ENCODE measurements around the gene NUP88. TPM values are rescaled to one million over a fixed set of nuclear protein-coding genes. Genes with fewer than 3 reads are reported as not detected.
A peak's percentile ranks its signal among the peaks of the same experiment; 100 is the strongest.
"Not testable (repeated sequence)": the region's sequence is repeated elsewhere in the genome, so short reads cannot be mapped to it uniquely, and the experiment has no call there.

The NUP88 gene
- polyA plus RNA-seq (ENCODE audit: insufficient read length in 10 of 10) = 10 to 100 TPM; 40.4 to 52.3 (median 43.9) TPM
- long read RNA-seq, donor 1, partial matches to known transcripts = 0 of 1 reads
- long read RNA-seq, donor 1, other reads (novel, unspliced or antisense) = 0 of 1 reads
- long read RNA-seq, donor 2, partial matches to known transcripts = 6 of 11 reads
- long read RNA-seq, donor 2, other reads (novel, unspliced or antisense) = 0 of 11 reads
- long read RNA-seq, donor 3 = 0 reads
- long read RNA-seq, donor 4, partial matches to known transcripts = 6 of 9 reads
- long read RNA-seq, donor 4, other reads (novel, unspliced or antisense) = 0 of 9 reads
- long read RNA-seq, donor 5, partial matches to known transcripts = 22 of 59 reads
- long read RNA-seq, donor 5, other reads (novel, unspliced or antisense) = 31 of 59 reads
- long read RNA-seq, donor 6, transcript NUP88-207 (17 exons, 2,916 nt) = major isoform, 5 of 12 reads
- long read RNA-seq, donor 6, partial matches to known transcripts = 5 of 12 reads
- long read RNA-seq, donor 6, other reads (novel, unspliced or antisense) = 0 of 12 reads
- long read RNA-seq, donor 7, partial matches to known transcripts = 0 of 2 reads
- long read RNA-seq, donor 7, other reads (novel, unspliced or antisense) = 0 of 2 reads
- long read RNA-seq, donor 8, partial matches to known transcripts = 0 of 4 reads
- long read RNA-seq, donor 8, other reads (novel, unspliced or antisense) = 0 of 4 reads
- long read RNA-seq, donor 9 = 0 reads

- peak; percentile 98 to 99 (median 98) for DNase-seq
Measured at GRCh38 chr17:5419356-5419958, at the start of gene NUP88. NUP88 (minus strand) TSS chr17:5419662; CDS start chr17:5419650, 12 bp downstream.

GRCh38 chr17:5468075-5468473 is 48.6 kb upstream of the NUP88 start:
- DNase-seq = peak in 1 of 3 donors; percentile 35

- no peak for DNase-seq
Measured at GRCh38 chr17:5467416-5467815, 48.0 kb upstream of the NUP88 start.

GRCh38 chr17:5466295-5466694 is 46.8 kb upstream of the NUP88 start:
- DNase-seq = no peak

GRCh38 chr17:5464717-5465507 is 45.5 kb upstream of the NUP88 start:
- no peak for DNase-seq

GRCh38 chr17:5446786-5447185 is 27.3 kb upstream of the NUP88 start:
- no peak for DNase-seq

- no peak for DNase-seq
Measured at GRCh38 chr17:5444209-5444608, 24.7 kb upstream of the NUP88 start.

- no peak for DNase-seq
Measured at GRCh38 chr17:5443728-5444127, 24.3 kb upstream of the NUP88 start.

GRCh38 chr17:5439446-5439764 is 19.9 kb upstream of the NUP88 start:
- no peak for DNase-seq

- peak; percentile 91 to 97 (median 96) for DNase-seq
Measured at GRCh38 chr17:5438716-5439445, 19.4 kb upstream of the NUP88 start, which contains the start of gene C1QBP. C1QBP (minus strand) TSS chr17:5439155; CDS start chr17:5439073, 82 bp downstream.

GRCh38 chr17:5437721-5438317 is 18.4 kb upstream of the NUP88 start:
- DNase-seq = no peak

GRCh38 chr17:5435781-5436315 is 16.4 kb upstream of the NUP88 start:
- not testable (repeated sequence) for DNase-seq

- DNase-seq = no peak
Measured at GRCh38 chr17:5434984-5435383, 15.5 kb upstream of the NUP88 start.

- no peak for DNase-seq
Measured at GRCh38 chr17:5431949-5432556, 12.6 kb upstream of the NUP88 start.

GRCh38 chr17:5431234-5431633 is 11.8 kb upstream of the NUP88 start:
- DNase-seq = not testable (repeated sequence)

- no peak for DNase-seq
Measured at GRCh38 chr17:5430413-5430999, 11.0 kb upstream of the NUP88 start.

- DNase-seq = no peak
Measured at GRCh38 chr17:5429191-5429887, 9.9 kb upstream of the NUP88 start.

GRCh38 chr17:5425826-5426225 is 6.4 kb upstream of the NUP88 start:
- DNase-seq = no peak

- no peak for DNase-seq
Measured at GRCh38 chr17:5424909-5425308, 5.4 kb upstream of the NUP88 start.

Measured in muscle of back (tissue), 13 donors.